ENCODE data around the gene TENM4. TPM values are rescaled to one million over a fixed set of nuclear protein-coding genes. Genes with fewer than 3 reads are reported as not detected.

Gene TENM4
- total RNA-seq, 1 experiment from 2014 or later: 25.0 TPM

DNA sequence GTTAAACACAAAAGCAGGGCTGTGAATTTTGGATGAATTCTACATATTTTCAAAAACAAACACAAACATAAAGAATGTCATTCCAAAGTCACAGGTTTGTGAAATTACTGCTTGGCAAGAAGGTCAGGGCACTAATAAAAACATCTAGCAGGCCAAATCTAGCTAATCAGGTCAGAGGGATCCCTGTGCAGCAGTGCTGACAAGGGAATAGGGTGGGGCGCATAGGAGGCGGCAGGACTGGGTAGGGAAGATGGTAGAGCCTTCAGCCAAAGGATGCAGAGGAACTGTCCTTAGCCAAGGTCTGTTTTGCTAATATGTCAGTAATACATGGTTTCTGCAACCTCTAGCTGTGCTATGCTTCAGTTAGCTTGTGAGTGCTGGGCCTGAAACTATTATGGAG is 396.6 kb downstream of the TENM4 start:
- Mint-ChIP-seq H3K27me3 (ENCODE audit: low read depth) (no peaks in the 10 kb centered on the region), H3K9me3 (0 out of 2 replicates have a peak, but pooled peaks cover 3% of the 10 kb centered on the region), H3K27ac (no peak overlapping the region), H3K4me1 (0 out of 2 replicates have a peak, but pooled peaks cover 2% of the 10 kb centered on the region), H3K36me3 (no peaks in the 10 kb centered on the region), H3K4me3 (no peak overlapping the region)
- POLR2A ChIA-PET: no interaction called here
- TF ChIP-seq ELF4 (CRISPR knock-in tag; IDR thresholded peaks at IDR 0.05; ENCODE audit: low read depth): no peak
- TF ChIP-seq SMAD4 (CRISPR knock-in tag; IDR thresholded peaks at IDR 0.05): no peak
- TF ChIP-seq, protein P1, sequence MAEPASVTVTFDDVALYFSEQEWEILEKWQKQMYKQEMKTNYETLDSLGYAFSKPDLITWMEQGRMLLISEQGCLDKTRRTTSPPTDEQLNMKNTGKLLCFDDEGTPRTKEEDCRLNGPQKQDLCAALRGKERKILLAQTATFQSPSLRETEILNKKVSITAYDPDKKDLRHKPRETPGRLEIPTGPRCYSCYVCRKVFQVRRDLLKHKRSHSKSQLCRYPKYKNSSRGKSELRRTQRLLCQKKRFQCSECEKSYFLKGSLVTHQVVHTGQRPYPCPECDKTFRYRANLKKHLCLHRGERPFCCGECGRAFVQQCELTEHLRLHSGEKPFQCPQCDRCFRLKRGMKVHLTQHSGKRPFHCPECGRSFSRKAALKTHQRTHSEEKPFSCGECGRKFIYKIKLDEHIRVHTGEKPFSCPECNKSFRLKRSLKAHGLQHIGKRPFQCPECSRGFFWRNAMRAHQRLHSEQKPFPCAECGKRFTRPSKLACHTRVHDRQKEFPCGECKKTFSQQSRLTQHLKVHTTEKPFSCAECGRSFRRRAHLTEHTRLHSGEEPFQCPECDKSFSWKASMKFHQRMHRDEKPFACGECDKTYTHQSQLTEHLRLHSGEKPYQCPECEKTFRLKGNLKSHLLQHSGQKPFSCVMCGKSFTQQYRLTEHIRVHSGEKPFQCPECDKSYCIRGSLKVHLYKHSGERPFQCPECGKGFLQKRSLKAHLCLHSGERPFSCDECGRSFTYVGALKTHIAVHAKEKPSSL (CRISPR knock-in tag; conservative IDR thresholded peaks at IDR 0.05): no peak
- TF ChIP-seq, protein P2, sequence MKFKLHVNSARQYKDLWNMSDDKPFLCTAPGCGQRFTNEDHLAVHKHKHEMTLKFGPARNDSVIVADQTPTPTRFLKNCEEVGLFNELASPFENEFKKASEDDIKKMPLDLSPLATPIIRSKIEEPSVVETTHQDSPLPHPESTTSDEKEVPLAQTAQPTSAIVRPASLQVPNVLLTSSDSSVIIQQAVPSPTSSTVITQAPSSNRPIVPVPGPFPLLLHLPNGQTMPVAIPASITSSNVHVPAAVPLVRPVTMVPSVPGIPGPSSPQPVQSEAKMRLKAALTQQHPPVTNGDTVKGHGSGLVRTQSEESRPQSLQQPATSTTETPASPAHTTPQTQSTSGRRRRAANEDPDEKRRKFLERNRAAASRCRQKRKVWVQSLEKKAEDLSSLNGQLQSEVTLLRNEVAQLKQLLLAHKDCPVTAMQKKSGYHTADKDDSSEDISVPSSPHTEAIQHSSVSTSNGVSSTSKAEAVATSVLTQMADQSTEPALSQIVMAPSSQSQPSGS (CRISPR knock-in tag; IDR thresholded peaks at IDR 0.05; ENCODE audit: borderline replicate concordance, low read depth): no peak
- TF ChIP-seq, protein P3, sequence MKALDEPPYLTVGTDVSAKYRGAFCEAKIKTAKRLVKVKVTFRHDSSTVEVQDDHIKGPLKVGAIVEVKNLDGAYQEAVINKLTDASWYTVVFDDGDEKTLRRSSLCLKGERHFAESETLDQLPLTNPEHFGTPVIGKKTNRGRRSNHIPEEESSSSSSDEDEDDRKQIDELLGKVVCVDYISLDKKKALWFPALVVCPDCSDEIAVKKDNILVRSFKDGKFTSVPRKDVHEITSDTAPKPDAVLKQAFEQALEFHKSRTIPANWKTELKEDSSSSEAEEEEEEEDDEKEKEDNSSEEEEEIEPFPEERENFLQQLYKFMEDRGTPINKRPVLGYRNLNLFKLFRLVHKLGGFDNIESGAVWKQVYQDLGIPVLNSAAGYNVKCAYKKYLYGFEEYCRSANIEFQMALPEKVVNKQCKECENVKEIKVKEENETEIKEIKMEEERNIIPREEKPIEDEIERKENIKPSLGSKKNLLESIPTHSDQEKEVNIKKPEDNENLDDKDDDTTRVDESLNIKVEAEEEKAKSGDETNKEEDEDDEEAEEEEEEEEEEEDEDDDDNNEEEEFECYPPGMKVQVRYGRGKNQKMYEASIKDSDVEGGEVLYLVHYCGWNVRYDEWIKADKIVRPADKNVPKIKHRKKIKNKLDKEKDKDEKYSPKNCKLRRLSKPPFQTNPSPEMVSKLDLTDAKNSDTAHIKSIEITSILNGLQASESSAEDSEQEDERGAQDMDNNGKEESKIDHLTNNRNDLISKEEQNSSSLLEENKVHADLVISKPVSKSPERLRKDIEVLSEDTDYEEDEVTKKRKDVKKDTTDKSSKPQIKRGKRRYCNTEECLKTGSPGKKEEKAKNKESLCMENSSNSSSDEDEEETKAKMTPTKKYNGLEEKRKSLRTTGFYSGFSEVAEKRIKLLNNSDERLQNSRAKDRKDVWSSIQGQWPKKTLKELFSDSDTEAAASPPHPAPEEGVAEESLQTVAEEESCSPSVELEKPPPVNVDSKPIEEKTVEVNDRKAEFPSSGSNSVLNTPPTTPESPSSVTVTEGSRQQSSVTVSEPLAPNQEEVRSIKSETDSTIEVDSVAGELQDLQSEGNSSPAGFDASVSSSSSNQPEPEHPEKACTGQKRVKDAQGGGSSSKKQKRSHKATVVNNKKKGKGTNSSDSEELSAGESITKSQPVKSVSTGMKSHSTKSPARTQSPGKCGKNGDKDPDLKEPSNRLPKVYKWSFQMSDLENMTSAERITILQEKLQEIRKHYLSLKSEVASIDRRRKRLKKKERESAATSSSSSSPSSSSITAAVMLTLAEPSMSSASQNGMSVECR (CRISPR knock-in tag; IDR thresholded peaks at IDR 0.05; ENCODE audit: borderline replicate concordance): no peak
- TF ChIP-seq ZNF121 (CRISPR knock-in tag; IDR thresholded peaks at IDR 0.05): no peak
- TF ChIP-seq, protein P4, sequence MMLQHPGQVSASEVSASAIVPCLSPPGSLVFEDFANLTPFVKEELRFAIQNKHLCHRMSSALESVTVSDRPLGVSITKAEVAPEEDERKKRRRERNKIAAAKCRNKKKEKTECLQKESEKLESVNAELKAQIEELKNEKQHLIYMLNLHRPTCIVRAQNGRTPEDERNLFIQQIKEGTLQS (CRISPR knock-in tag; conservative IDR thresholded peaks at IDR 0.05): no peak
- ATAC-seq: no peak
- CTCF ChIA-PET: interaction anchor here (0.8 kb wide), 1 partner anchor 8 kb away, joined by 3 read pairs; no protein-coding TSS in a partner anchor
- no peak for DNase-seq (ENCODE audit: low spot score)

DNA sequence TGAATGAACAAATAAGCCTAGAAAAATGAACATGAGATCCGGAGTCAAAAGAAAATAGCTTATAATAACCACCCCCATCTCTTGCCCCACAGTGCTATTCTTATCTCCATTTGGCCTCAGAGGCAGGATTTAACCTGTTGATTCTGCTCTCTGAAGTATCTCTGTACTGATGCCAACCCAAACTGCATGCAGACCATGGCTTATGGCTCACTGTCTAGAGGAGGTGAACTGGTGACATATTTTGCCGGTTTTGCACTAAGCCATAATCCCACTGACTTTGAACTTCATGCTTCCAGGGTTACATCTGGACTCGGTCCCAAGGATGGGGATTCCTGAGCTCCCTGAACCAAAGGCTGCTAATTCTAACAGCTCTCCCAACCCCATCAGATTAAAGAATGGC is 397.1 kb downstream of the TENM4 start:
- DNase-seq (ENCODE audit: low spot score) (no peak), ATAC-seq (no peak)
- Mint-ChIP-seq H3K27ac (no peak overlapping the region), H3K9me3 (0 out of 2 replicates have a peak, but pooled peaks cover 3% of the 10 kb centered on the region), H3K27me3 (ENCODE audit: low read depth) (no peaks in the 10 kb centered on the region), H3K4me3 (no peak overlapping the region), H3K36me3 (no peaks in the 10 kb centered on the region), H3K4me1 (peaks cover 4% of the 10 kb centered on the region; the same call in 1 of the 2 replicates)
- ChIA-PET CTCF (interaction anchor here (0.8 kb wide), 1 partner anchor 9 kb away, joined by 3 read pairs; no protein-coding TSS in a partner anchor), POLR2A (no interaction called here)
- TF ChIP-seq ETV6 (CRISPR knock-in tag; IDR thresholded peaks at IDR 0.05) (no peak), NFE2L1 (CRISPR knock-in tag; IDR thresholded peaks at IDR 0.05) (no peak), ZNF416 (CRISPR knock-in tag; IDR thresholded peaks at IDR 0.05) (no peak), ZNF121 (CRISPR knock-in tag; IDR thresholded peaks at IDR 0.05) (no peak), KAT7 (CRISPR knock-in tag; IDR thresholded peaks at IDR 0.05; ENCODE audit: borderline replicate concordance) (no peak), NFYB (CRISPR knock-in tag; conservative IDR thresholded peaks at IDR 0.05; ENCODE audit: low read depth) (no peak), ZNF317 (CRISPR knock-in tag; IDR thresholded peaks at IDR 0.05; ENCODE audit: borderline replicate concordance, low read depth) (no peak)
- TF ChIP-seq, protein P5, sequence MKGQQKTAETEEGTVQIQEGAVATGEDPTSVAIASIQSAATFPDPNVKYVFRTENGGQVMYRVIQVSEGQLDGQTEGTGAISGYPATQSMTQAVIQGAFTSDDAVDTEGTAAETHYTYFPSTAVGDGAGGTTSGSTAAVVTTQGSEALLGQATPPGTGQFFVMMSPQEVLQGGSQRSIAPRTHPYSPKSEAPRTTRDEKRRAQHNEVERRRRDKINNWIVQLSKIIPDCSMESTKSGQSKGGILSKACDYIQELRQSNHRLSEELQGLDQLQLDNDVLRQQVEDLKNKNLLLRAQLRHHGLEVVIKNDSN (CRISPR knock-in tag; IDR thresholded peaks at IDR 0.05): no peak

Measured in WTC11 (cell line).